Central memory CD8-positive, alpha-beta T cell (primary cell): ENCODE results near the gene ZNF468.
"Not testable (repeated sequence)": the region's sequence is repeated elsewhere in the genome, so short reads cannot be mapped to it uniquely, and the experiment has no call there.

ENCODE experiments used
- ATAC-seq: fragments of 150-1000 bp; cut with Tn5 transposase; replicated peaks from 2 replicates; pipeline ENCODE4 v1.10.0; 2022; ENCODE audit warnings: mild to moderate bottlenecking, moderate FRiP score, moderate number of reproducible peaks; ENCODE audit not compliant: poor library complexity, severe bottlenecking; ENCODE audit errors: extremely low read depth
- DNase-seq, 2 donors: peaks; one replicate each; pipeline ENCODE4 v3.0.0; 2021; ENCODE audit warnings: low spot score in 2 of 2
- H3K27ac Mint-ChIP-seq: one replicate; pipeline ENCODE4 v1.8.0; 2022; ENCODE audit warnings: low read depth, mild to moderate bottlenecking, moderate library complexity, mixed read lengths
- H3K27me3 Mint-ChIP-seq: one replicate; pipeline ENCODE4 v1.8.0; 2022; ENCODE audit warnings: mixed read lengths
- H3K36me3 Mint-ChIP-seq: one replicate; pipeline ENCODE4 v1.8.0; 2022; ENCODE audit warnings: mild to moderate bottlenecking, moderate library complexity, mixed read lengths; ENCODE audit not compliant: insufficient read depth
- H3K4me1 Mint-ChIP-seq: one replicate; pipeline ENCODE4 v1.8.0; 2022; ENCODE audit warnings: mixed read lengths
- H3K4me3 Mint-ChIP-seq: one replicate; pipeline ENCODE4 v1.8.0; 2022; ENCODE audit warnings: mild to moderate bottlenecking, moderate library complexity, mixed read lengths
- H3K9me3 Mint-ChIP-seq: one replicate; pipeline ENCODE4 v1.8.0; 2022; ENCODE audit warnings: mixed read lengths

The ZNF468 gene

DNA sequence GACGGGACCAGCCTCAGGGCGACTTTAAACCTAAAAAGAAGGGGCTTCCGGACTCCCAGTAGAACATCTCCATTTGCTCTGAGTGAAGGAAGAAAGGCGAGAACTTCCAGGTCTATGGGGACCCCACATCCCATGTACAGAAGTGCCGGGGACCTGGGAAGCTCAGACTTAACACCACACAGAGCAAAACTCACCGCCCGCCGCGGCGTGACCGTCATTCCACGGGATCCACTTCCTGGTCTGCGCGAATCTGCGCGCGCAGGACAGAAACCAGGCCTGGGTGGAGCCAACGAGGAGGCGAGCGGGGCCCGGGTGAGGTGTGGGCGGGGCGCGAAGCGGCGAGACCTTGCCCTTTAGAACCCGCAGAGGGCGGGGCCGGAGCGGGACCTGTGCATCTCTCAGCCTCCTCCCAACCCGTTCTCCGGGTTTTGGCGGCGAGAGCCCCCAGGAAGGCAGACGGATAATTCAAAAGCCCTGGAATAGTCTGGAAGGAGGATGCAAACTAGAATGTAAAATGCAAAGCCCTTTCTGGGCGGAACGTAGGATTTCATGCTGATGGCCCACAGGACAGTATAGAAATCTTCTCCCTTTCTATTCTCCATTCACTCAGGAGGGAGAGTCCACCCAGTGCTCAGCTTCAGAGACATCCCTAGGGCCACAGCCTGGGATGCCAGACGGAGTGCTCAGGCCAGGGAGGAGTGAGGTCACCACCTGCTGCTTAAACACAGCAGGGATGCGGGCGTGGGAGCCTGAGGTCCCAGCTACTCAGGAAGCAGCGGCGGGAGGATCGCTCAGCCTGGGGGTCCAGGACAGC lies at the start of gene ZNF468:
TSS of gene ZNF468 (minus strand) at position 242 of the 814 bp plus-strand sequence. CDS start 3,347 bp downstream, outside the sequence.
- not testable (repeated sequence) for H3K27me3 Mint-ChIP-seq, H3K9me3 Mint-ChIP-seq
- ATAC-seq (peak; percentile 100), DNase-seq (peak; percentile 56 to 70)
- H3K36me3 Mint-ChIP-seq, result peaks cover 17% of the 10 kb centered on the region
- peak within 1 kb of the TSS; percentile 94 for H3K4me3 Mint-ChIP-seq
- peak within 1 kb of the TSS; percentile 86 for H3K27ac Mint-ChIP-seq
- peaks cover 33% of the 10 kb centered on the region for H3K4me1 Mint-ChIP-seq

DNA sequence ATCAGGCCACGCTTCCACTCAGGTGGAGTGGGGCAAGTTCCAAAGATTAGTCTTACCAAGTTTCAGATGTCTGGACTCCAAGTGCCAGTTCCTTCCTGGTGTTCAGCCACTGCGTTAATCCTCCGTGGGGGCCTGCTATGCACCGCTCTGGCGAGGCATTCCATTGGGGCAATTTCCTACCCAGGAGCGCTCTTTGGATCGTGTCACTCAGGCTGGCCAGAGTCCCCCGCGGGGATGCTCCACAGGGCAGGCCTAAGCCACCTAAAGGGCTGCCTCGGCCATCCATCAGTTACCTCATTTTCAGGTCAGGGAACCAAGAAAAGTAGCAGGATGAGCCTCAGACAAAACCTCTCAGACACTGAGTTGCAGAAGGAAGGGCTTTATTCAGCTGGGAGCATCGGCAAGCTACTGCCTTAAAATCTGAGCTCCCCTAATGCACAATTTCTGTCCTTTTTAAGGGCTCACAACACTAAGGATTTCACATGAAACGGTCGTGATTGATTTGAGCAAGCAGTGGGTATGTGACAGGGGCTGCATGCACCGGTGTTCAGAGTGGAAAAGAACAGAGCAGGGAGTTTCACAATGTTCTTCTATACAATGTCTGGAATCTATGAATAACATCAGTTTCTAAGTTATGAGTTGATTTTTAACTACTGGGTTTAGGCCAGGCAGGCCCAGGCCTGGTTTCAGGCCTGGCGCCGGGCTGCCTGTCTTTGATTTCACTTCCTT lies 46.8 kb upstream of the ZNF468 start:
- Mint-ChIP-seq H3K9me3 (peaks cover 24% of the 10 kb centered on the region), H3K36me3 (peaks cover 13% of the 10 kb centered on the region)
- H3K27ac Mint-ChIP-seq, DNase-seq, H3K4me1 Mint-ChIP-seq, H3K27me3 Mint-ChIP-seq, ATAC-seq, H3K4me3 Mint-ChIP-seq: not testable (repeated sequence)

DNA sequence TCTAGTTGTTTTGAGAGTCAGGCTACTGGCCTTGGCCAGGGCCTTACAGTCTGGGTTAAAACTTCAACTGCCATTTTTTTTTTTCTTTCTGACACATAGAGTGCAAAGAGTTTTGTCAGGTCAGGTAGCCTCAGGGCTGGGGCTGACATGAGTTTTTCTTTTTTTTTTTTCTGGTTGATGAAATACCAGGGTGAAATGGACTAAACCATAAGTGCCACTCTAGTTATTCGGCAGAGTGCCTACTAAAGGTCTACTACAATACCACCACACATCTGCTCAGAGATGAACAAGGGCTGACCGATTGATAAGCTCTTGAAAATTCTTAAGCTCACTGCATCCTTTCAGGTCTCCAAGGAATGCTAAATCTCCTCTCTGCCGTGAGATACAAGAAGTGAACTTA lies 44.4 kb upstream of the ZNF468 start:
- Mint-ChIP-seq H3K9me3 (peaks cover 17% of the 10 kb centered on the region), H3K27me3 (no peaks in the 10 kb centered on the region), H3K4me3 (no peak overlapping the region), H3K4me1 (peaks cover 7% of the 10 kb centered on the region), H3K36me3 (peaks cover 7% of the 10 kb centered on the region), H3K27ac (no peak overlapping the region)
- ATAC-seq (no peak), DNase-seq (no peak)

DNA sequence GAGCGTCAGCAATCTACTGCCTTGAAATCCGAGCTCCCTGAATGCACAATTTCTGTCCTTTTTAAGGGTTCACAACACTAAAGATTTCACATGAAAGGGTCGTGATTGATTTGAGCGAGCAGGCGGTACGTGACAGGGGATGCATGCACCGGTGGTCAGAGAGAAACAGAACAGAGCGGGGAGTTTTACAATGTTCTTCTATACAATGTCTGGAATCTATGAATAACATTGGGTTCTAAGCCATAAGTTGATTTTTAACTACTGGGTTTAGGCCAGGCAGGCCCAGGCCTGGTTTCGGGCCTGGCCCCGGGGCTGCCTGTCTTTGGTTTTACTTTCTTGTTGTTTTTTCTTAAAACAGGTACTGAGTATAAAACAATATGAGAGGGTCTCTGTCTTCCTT lies 41.2 kb upstream of the ZNF468 start:
- H3K27ac Mint-ChIP-seq, result peak overlapping the region; percentile 5
- not testable (repeated sequence) for H3K9me3 Mint-ChIP-seq, H3K4me1 Mint-ChIP-seq, ATAC-seq, H3K36me3 Mint-ChIP-seq, DNase-seq, H3K27me3 Mint-ChIP-seq, H3K4me3 Mint-ChIP-seq

DNA sequence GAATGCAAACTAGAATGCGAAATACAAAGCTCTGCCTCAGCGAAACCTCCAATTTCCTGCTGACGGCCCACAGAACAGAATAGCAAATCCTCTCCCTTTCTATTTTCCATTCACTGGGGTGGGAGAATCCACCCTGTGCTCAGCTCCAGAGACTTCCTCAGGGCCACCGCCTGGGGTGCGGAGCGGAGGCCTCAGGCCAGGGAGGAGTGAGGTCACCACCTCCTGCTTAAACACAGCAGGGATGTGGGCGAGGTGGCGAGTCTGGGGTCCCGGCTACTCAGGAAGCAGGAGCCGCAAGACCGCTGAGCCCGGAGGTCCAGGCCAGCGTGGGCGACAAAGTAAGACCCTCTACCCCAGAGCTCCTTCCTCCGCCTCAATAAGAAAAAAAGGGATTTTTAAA lies 40.7 kb upstream of the ZNF468 start:
- DNase-seq, result no peak
- Mint-ChIP-seq H3K4me3 (peak overlapping the region; percentile 85), H3K27ac (peak overlapping the region; percentile 74), H3K27me3 (no peaks in the 10 kb centered on the region), H3K4me1 (peaks cover 8% of the 10 kb centered on the region), H3K36me3 (peaks cover 10% of the 10 kb centered on the region), H3K9me3 (no peaks in the 10 kb centered on the region)
- ATAC-seq, result no peak

DNA sequence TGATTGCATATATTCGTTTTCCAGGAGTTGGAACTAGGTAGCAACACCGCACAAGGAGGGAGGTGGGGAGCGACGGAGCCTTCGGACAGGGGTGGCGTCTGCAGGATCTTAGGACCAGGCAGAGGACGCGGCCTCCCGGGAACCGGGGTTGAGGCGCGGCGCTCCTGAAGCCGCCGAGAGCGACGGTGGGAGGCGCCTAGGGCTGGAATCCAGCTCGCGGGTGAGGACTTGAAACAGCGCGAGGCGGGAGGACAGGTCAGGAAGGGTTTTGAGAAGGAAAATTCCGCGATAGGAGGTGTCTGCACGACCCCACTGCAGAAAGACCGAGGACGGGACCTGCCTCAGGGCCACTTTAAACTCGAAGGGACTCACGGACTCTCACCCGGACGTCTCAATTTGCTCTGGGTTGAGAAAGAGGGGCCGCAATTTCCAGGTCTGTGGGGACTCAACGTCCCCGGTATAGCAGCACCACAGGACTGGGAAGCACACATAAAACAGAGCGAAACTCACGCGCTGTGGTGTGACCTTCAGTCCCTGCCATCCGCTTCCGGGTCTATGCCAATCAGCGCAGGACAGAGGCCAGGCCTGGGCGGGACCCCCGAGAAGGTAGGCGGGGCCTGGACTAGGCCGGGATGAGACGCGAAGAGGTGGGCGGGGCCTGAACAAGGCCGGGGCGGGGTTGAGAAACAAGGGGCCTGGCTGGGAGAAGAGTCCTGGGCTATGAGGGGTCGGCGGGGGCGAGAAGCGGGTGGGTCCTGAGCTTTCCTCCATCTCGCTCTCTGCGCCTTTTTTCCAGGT lies 39.9 kb upstream of the ZNF468 start, which contains the start of gene ZNF320:
TSS of gene ZNF320 (minus strand) at position 498 of the 798 bp plus-strand sequence. CDS start 7,380 bp downstream, outside the sequence.
- DNase-seq (peak; percentile 81 to 83), ATAC-seq (peak; percentile 100)
- H3K4me1 Mint-ChIP-seq, result peaks cover 16% of the 10 kb centered on the region
- peak within 1 kb of the TSS; percentile 85 for H3K4me3 Mint-ChIP-seq
- no peaks in the 10 kb centered on the region for H3K27me3 Mint-ChIP-seq
- H3K36me3 Mint-ChIP-seq, result peaks cover 10% of the 10 kb centered on the region
- peak within 1 kb of the TSS; percentile 74 for H3K27ac Mint-ChIP-seq
- no peaks in the 10 kb centered on the region for H3K9me3 Mint-ChIP-seq

DNA sequence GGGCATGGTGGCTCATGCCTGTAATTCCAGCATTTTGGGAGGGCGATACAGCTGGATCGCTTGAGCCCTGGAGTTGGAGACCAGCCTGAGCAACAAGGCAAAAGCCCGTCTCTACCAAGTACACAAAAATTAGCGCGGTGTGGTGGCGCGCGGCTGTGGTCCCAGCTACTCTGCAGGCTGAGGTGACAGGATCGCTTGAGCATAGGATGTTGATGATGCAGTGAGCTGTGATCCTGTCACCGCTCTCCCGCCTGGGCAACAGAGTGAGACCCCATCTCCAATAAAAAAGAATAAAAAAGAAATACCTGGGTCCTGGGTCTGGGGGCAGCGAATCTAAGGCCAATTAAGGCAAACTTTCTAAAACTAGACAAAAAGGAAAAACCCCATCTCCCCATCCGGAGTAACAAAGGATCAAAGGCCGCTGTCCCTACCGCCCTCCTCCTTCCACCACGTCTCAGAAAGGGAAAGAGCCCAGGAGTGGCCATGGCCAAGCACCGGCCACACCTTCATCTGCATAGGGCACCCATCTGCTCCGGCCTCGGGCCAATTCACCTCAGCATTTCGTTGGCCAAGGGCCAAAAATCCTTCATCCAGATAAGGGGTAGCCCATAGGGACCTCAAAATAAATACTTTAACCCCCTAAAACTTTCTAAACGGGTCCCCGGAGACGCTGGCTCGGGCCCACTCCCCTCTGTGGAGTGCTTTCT lies 39.2 kb upstream of the ZNF468 start:
- no peak for ATAC-seq
- peaks cover 16% of the 10 kb centered on the region for H3K4me1 Mint-ChIP-seq

DNA sequence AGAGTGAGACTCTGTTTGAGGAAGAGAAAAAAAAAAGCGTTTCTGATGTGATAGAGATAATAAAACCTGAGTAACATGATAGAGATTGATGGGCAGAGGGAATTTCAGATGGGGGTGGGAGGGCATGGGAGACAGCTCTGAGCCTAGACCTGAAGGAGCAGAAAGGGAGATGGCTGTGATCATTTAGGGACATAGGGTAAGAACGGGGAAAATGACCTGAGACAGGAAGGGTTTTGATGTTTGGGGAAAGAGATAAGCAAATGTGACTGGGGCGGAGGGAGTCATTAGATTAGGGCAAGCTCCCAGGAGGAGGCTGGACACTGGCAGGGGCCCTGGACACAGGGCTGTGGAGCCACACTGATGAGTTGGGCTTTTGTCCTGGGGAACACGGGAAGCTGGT lies 33.9 kb upstream of the ZNF468 start:
- Mint-ChIP-seq H3K27ac (no peak overlapping the region), H3K9me3 (no peaks in the 10 kb centered on the region), H3K36me3 (peaks cover 31% of the 10 kb centered on the region), H3K27me3 (no peaks in the 10 kb centered on the region), H3K4me1 (peaks cover 9% of the 10 kb centered on the region), H3K4me3 (no peak overlapping the region)
- ATAC-seq, result no peak
- no peak for DNase-seq

More for the DNA sequence above, 39.2 kb upstream of the ZNF468 start:
- H3K4me3 Mint-ChIP-seq, result peak overlapping the region; percentile 85
- H3K27ac Mint-ChIP-seq, result peak overlapping the region; percentile 74
- no peaks in the 10 kb centered on the region for H3K27me3 Mint-ChIP-seq
- no peak for DNase-seq
- no peaks in the 10 kb centered on the region for H3K9me3 Mint-ChIP-seq
- H3K36me3 Mint-ChIP-seq, result peaks cover 10% of the 10 kb centered on the region

DNA sequence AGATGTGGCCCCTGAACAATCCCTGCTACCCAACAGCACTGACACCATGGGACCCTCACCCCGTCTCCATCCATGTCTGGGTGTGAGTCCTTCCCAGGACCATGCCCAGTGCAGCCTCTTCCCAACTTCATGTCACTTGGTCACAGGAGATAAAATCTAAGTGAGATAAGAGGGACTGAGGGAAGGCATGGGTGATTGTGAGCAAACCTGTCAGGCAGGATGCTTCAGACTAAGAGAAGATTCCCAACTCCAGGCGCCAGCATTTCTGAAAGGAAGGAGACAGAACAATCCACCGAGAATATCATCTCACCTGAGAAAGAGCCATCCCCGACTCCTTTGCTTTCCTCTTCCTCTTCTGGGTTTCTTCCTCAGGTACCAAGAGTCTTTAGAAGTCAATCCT lies 32.5 kb upstream of the ZNF468 start:
- Mint-ChIP-seq H3K27me3 (no peaks in the 10 kb centered on the region), H3K27ac (no peak overlapping the region), H3K36me3 (peaks cover 31% of the 10 kb centered on the region), H3K4me3 (no peak overlapping the region), H3K9me3 (no peaks in the 10 kb centered on the region), H3K4me1 (peaks cover 9% of the 10 kb centered on the region)
- ATAC-seq (no peak), DNase-seq (no peak)

DNA sequence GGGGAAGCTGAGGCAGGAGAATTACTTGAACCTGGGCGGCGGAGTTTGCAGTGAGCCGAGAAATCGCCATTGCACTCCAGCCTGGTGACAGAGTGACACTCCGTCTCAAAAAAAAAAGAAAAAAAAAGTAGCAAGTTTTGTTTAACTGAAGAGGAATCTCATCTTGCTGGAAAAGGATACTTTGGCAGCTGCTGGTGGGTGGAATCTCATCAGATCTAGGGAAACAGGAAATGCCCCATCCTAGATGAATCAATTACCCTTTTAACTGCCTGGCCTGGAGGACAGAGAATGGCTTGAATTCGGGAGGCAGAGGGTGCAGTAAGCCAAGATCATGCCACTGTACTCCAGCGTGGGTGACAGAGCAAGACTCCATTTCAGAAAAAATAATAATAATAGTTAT lies 31.7 kb upstream of the ZNF468 start:
- DNase-seq (no peak), ATAC-seq (no peak)
- peaks cover 30% of the 10 kb centered on the region for H3K36me3 Mint-ChIP-seq
- H3K4me1 Mint-ChIP-seq, result peaks cover 9% of the 10 kb centered on the region
- H3K27ac Mint-ChIP-seq, result no peak overlapping the region
- no peak overlapping the region for H3K4me3 Mint-ChIP-seq
- H3K27me3 Mint-ChIP-seq, result no peaks in the 10 kb centered on the region
- no peaks in the 10 kb centered on the region for H3K9me3 Mint-ChIP-seq

DNA sequence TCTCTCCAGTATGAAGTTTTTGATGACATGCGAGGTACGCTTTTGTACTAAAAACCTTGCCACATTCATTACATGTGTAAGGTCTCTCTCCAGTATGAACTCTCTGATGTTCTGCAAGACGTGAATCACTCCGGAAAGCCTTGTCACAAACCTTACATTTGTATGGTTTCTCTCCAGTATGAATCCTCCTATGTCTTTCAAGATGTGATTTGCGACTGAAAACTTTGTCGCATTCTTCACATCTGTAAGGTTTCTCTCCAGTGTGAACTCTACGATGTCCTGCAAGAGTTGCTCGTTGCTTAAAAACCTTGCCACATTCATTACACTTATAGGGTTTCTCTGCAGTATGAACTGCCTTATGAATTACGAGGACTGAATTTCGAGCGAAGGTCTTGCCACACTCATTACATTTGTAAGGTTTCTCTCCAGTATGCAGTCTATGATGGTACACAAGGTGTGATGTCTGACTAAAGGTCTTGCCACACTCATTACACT lies 23.5 kb upstream of the ZNF468 start:
- peaks cover 26% of the 10 kb centered on the region for H3K9me3 Mint-ChIP-seq
- H3K27ac Mint-ChIP-seq, result no peak overlapping the region
- peaks cover 22% of the 10 kb centered on the region for H3K36me3 Mint-ChIP-seq
- DNase-seq, result no peak
- no peaks in the 10 kb centered on the region for H3K4me1 Mint-ChIP-seq
- H3K4me3 Mint-ChIP-seq, result no peak overlapping the region
- H3K27me3 Mint-ChIP-seq, result no peaks in the 10 kb centered on the region
- ATAC-seq, result no peak

DNA sequence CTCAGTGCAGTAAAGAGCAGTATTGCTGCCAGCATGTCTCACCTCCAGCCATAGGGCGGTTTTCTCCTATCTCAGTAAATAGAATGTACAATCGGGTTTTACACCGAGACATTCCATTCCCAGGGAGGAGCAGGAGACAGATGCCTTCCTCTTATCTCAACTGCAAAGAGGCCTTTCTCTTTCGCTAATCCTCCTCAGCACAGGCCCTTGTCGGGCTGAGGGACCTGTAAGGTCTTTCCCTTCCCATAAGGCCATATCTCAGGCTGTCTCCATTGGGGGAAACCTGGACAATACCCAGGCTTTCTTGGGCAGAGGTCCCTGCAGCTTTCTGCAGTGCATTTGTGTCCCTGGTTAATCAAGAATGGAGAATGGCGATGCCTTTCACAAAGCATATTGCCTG lies 15.6 kb upstream of the ZNF468 start:
- not testable (repeated sequence) for H3K4me1 Mint-ChIP-seq, H3K9me3 Mint-ChIP-seq, H3K4me3 Mint-ChIP-seq, H3K36me3 Mint-ChIP-seq, H3K27ac Mint-ChIP-seq, H3K27me3 Mint-ChIP-seq, ATAC-seq, DNase-seq
